Breast epithelium (tissue), 4 donors: ENCODE results near the gene RNASEH1. TPM values are rescaled to one million over a fixed set of nuclear protein-coding genes. Genes with fewer than 3 reads are reported as not detected.

ENCODE experiments used
- DNase-seq, 2 donors: peaks; one replicate each; pipeline ENCODE4 v3.0.0-alpha.2; 2019; ENCODE audit warnings: low spot score in 2 of 2
- H3K27ac ChIP-seq, 2 donors: fragments of 200-600 bp; sonication (generic) in 1 of 2; one replicate each; pipeline ENCODE4 v1.5.1; 2016 to 2019; ENCODE audit warnings: mild to moderate bottlenecking in 1 of 2
- H3K27me3 ChIP-seq, 2 donors: fragments of 200-600 bp; sonication (generic) in 1 of 2; one replicate each; pipeline versions ENCODE4 v1.5.1 to v1.6.0; 2017 to 2019; ENCODE audit warnings: control low read depth in 1 of 2, mild to moderate bottlenecking in 1 of 2
- H3K36me3 ChIP-seq: fragments of 200-600 bp; one replicate; pipeline ENCODE4 v1.5.1; 2019
- H3K4me1 ChIP-seq, 2 donors: fragments of 200-600 bp; sonication (generic); one replicate each; pipeline ENCODE4 v1.5.1; 2016 to 2019; ENCODE audit warnings: control low read depth in 1 of 2
- H3K4me3 ChIP-seq, 3 donors: fragments of 200-600 bp; sonication (generic); 1 replicate in 2 of 3; 2 replicates in 1 of 3; pipeline ENCODE4 v1.5.1; 2016 to 2019; ENCODE audit warnings: mild to moderate bottlenecking in 3 of 3, moderate library complexity in 2 of 3
- H3K9me3 ChIP-seq, 2 donors: fragments of 200-600 bp; sonication (generic) in 1 of 2; one replicate each; pipeline ENCODE4 v1.5.1; 2016 to 2019; ENCODE audit warnings: control low read depth in 1 of 2
- CTCF ChIP-seq, 3 donors: fragments of 450-650 bp; IDR thresholded peaks; one replicate each; pipeline ENCODE4 v1.5.1; 2016 to 2017; ENCODE audit warnings: antibody characterized with exemption in 3 of 3, mild to moderate bottlenecking in 3 of 3, moderate library complexity in 3 of 3
- POLR2A ChIP-seq: fragments of 450-650 bp; IDR thresholded peaks from one replicate; pipeline ENCODE4 v1.6.1; 2016; ENCODE audit warnings: antibody characterized with exemption, mild to moderate bottlenecking, moderate library complexity
- POLR2AphosphoS5 ChIP-seq, 3 donors: sonication (generic); formaldehyde crosslinking; IDR thresholded peaks; one replicate each; pipeline ENCODE4 v1.6.1; 2017; ENCODE audit warnings: antibody characterized with exemption in 3 of 3
- intact Hi-C: fragments of 100-400 bp; cut with DNase I; formaldehyde crosslinking; loops from one replicate; pipeline ENCODE4 v1.15.1; 2023; ENCODE audit warnings: low total_unique reads
- total RNA-seq, 3 donors: library from RNA; depleted of rRNA; stranded (reverse); fragments of >200 nt; gene quantifications; one replicate each; pipeline ENCODE4 v1.1.0, GENCODE V29; 2016

Gene RNASEH1
- total RNA-seq, 3 donors from 2014 or later = 17.3 to 22.1 (median 21.0) TPM

GRCh38 chr2:3522961-3523421, 35.1 kb downstream of the RNASEH1 start:
- intact Hi-C loops = no loop called here
- TF ChIP-seq POLR2A (no peak), CTCF (IDR thresholded peaks at IDR 0.05) (no peak), POLR2AphosphoS5 (IDR thresholded peaks at IDR 0.05) (no peak)
- Histone ChIP-seq H3K36me3 (no peaks in the 10 kb centered on the region), H3K27me3 (no peaks in the 10 kb centered on the region), H3K9me3 (no peaks in the 10 kb centered on the region), H3K27ac (no peak overlapping the region), H3K4me1 (peaks cover 0 to 2% of the 10 kb centered on the region in 2 donors), H3K4me3 (no peak overlapping the region)
- no peak for DNase-seq

GRCh38 chr2:3520591-3520990, 37.5 kb downstream of the RNASEH1 start:
- no peak for DNase-seq
- no peaks in the 10 kb centered on the region for H3K9me3 ChIP-seq
- no peaks in the 10 kb centered on the region for H3K27me3 ChIP-seq
- H3K4me3 ChIP-seq = peak overlapping the region in 1 of 3 donors; percentile 92
- H3K4me1 ChIP-seq = peaks cover 0 to 8% of the 10 kb centered on the region in 2 donors
- no peak overlapping the region for H3K27ac ChIP-seq
- TF ChIP-seq POLR2AphosphoS5 (IDR thresholded peaks at IDR 0.05) = no peak
- no peak for TF ChIP-seq CTCF (IDR thresholded peaks at IDR 0.05)
- no peak for TF ChIP-seq POLR2A
- no peaks in the 10 kb centered on the region for H3K36me3 ChIP-seq
- intact Hi-C loops = no loop called here

- Histone ChIP-seq H3K4me3 (peak within 1 kb of the TSS; percentile 63 to 92 (median 83)), H3K27me3 (no peaks in the 10 kb centered on the region), H3K9me3 (no peaks in the 10 kb centered on the region), H3K4me1 (peaks cover 0 to 8% of the 10 kb centered on the region in 2 donors), H3K36me3 (no peaks in the 10 kb centered on the region), H3K27ac (peak within 1 kb of the TSS; percentile 96 to 98)
- peak; percentile 61 to 73 for DNase-seq
- intact Hi-C loops = no loop called here
- TF ChIP-seq POLR2AphosphoS5 (IDR thresholded peaks at IDR 0.05) (peak in 2 of 3 donors; percentile 64 to 88), POLR2A (peak; percentile 9), CTCF (IDR thresholded peaks at IDR 0.05) (no peak)
Measured at GRCh38 chr2:3519255-3520205, 38.6 kb downstream of the RNASEH1 start, which contains the start of gene ADI1. Gene ADI1 (minus strand): TSS chr2:3519531. CDS start chr2:3519487, 44 bp downstream.

GRCh38 chr2:3518496-3519254, 39.5 kb downstream of the RNASEH1 start:
- intact Hi-C loops = no loop called here
- Histone ChIP-seq H3K9me3 (no peaks in the 10 kb centered on the region), H3K4me3 (peak overlapping the region; percentile 63 to 92 (median 83)), H3K27ac (peak overlapping the region; percentile 96 to 98), H3K36me3 (no peaks in the 10 kb centered on the region), H3K4me1 (peaks cover 0 to 8% of the 10 kb centered on the region in 2 donors), H3K27me3 (no peaks in the 10 kb centered on the region)
- DNase-seq = peak; percentile 93 to 95
- peak in 1 of 3 donors; percentile 11 for TF ChIP-seq POLR2AphosphoS5 (IDR thresholded peaks at IDR 0.05)
- TF ChIP-seq POLR2A = no peak

- H3K27me3 ChIP-seq = no peaks in the 10 kb centered on the region
- H3K27ac ChIP-seq = peak overlapping the region; percentile 96 to 98
- H3K4me3 ChIP-seq = peak overlapping the region; percentile 63 to 92 (median 83)
- H3K9me3 ChIP-seq = no peaks in the 10 kb centered on the region
- no peaks in the 10 kb centered on the region for H3K36me3 ChIP-seq
- TF ChIP-seq POLR2A = no peak
- no peak for TF ChIP-seq POLR2AphosphoS5 (IDR thresholded peaks at IDR 0.05)
- no peak for TF ChIP-seq CTCF (IDR thresholded peaks at IDR 0.05)
- DNase-seq = no peak
- intact Hi-C loops = no loop called here
- H3K4me1 ChIP-seq = peaks cover 0 to 8% of the 10 kb centered on the region in 2 donors
Measured at GRCh38 chr2:3517948-3518495, 40.1 kb downstream of the RNASEH1 start.
